GM23338 (cell line): Measurements from ENCODE around the gene DCN. TPM values are rescaled to one million over a fixed set of nuclear protein-coding genes. Genes with fewer than 3 reads are reported as not detected.

Experiments used
- ATAC-seq: fragments of 200-7000 bp; cut with Tn5 transposase; 3 replicates; pipeline ENCODE4 v1.9.1; 2020
- DNase-seq: peaks from one replicate; pipeline ENCODE4 v3.0.0-alpha.2; 2015; ENCODE audit warnings: low spot score
- H2AFZ ChIP-seq: fragments of 200-600 bp; sonication (generic); 2 replicates; pipeline ENCODE4 v1.8.0; 2016; ENCODE audit warnings: antibody characterized with exemption, mild to moderate bottlenecking, moderate library complexity
- H3F3A ChIP-seq: fragments of 200-600 bp; sonication (generic); replicated peaks from 2 replicates; pipeline ENCODE4 v1.8.0; 2017; ENCODE audit warnings: antibody characterized with exemption, mixed run types, low read depth
- H3K27ac ChIP-seq: fragments of 200-600 bp; sonication (generic); 2 replicates; pipeline ENCODE4 v1.6.1; 2016; ENCODE audit warnings: low read depth
- H3K27me3 ChIP-seq: fragments of 200-600 bp; sonication (generic); 2 replicates; pipeline ENCODE4 v1.8.0; 2016; ENCODE audit warnings: mild to moderate bottlenecking, mixed run types, moderate library complexity; ENCODE audit not compliant: insufficient read depth
- H3K36me3 ChIP-seq: fragments of 200-600 bp; sonication (generic); 2 replicates; pipeline ENCODE4 v1.8.0; 2016; ENCODE audit warnings: mild to moderate bottlenecking; ENCODE audit not compliant: insufficient read depth
- H3K4me1 ChIP-seq: fragments of 200-600 bp; sonication (generic); 2 replicates; pipeline ENCODE4 v1.8.0; 2016; ENCODE audit warnings: mild to moderate bottlenecking, moderate library complexity; ENCODE audit not compliant: insufficient read depth
- H3K4me2 ChIP-seq: fragments of 200-600 bp; sonication (generic); 2 replicates; pipeline ENCODE4 v1.7.1; 2017; ENCODE audit warnings: mixed run types
- H3K4me3 ChIP-seq: fragments of 200-600 bp; sonication (generic); 2 replicates; pipeline ENCODE4 v1.6.1; 2016; ENCODE audit warnings: mixed run types
- H3K79me2 ChIP-seq: fragments of 200-600 bp; sonication (generic); replicated peaks from 2 replicates; pipeline ENCODE4 v1.8.0; 2017; ENCODE audit warnings: mild to moderate bottlenecking; ENCODE audit not compliant: insufficient read depth
- H3K9me2 ChIP-seq: fragments of 200-600 bp; sonication (generic); 2 replicates; pipeline ENCODE4 v1.8.0; 2017; ENCODE audit not compliant: insufficient read depth
- H4K20me1 ChIP-seq: fragments of 200-600 bp; sonication (generic); replicated peaks from 2 replicates; pipeline ENCODE4 v1.8.0; 2017; ENCODE audit warnings: mild to moderate bottlenecking; ENCODE audit not compliant: insufficient read depth
- H3K27ac Mint-ChIP-seq: 2 replicates; pipeline ENCODE4 v1.8.0; 2020; ENCODE audit warnings: inconsistent platforms, mild to moderate bottlenecking, moderate library complexity, mixed read lengths
- H3K27me3 Mint-ChIP-seq: 3 replicates; pipeline ENCODE4 v1.8.0; 2022; ENCODE audit warnings: low read depth, mild to moderate bottlenecking, moderate library complexity, mixed read lengths, inconsistent platforms; ENCODE audit not compliant: insufficient read depth, poor library complexity
- H3K36me3 Mint-ChIP-seq: 3 replicates; pipeline ENCODE4 v1.8.0; 2021; ENCODE audit warnings: low read depth, mild to moderate bottlenecking, inconsistent platforms, moderate library complexity, mixed read lengths
- H3K4me1 Mint-ChIP-seq: 3 replicates; pipeline ENCODE4 v1.8.0; 2020; ENCODE audit warnings: mild to moderate bottlenecking, inconsistent platforms, mixed read lengths
- H3K4me3 Mint-ChIP-seq: 3 replicates; pipeline ENCODE4 v1.8.0; 2021; ENCODE audit warnings: moderate library complexity, mild to moderate bottlenecking, inconsistent platforms, mixed read lengths
- H3K9me3 Mint-ChIP-seq: 3 replicates; pipeline ENCODE4 v1.8.0; 2020; ENCODE audit warnings: moderate library complexity, mild to moderate bottlenecking, inconsistent platforms, mixed read lengths
- CREB1 ChIP-seq: fragments of 250-450 bp; sonication (Bioruptor Pico); IDR thresholded peaks from 2 replicates; pipeline ENCODE4 v1.5.0; 2020; ENCODE audit warnings: low read depth, mild to moderate bottlenecking, moderate library complexity
- CTCF ChIP-seq, 2 experiments: fragments of 200-600 bp in 1 of 2; sonication (generic) in 1 of 2; conservative IDR thresholded peaks; 2 replicates each; pipeline versions ENCODE4 v1.5.1 to v1.6.1; 2016 to 2017; ENCODE audit warnings: antibody characterized with exemption in 2 of 2, low read depth in 2 of 2, mild to moderate bottlenecking in 2 of 2, moderate library complexity in 1 of 2
- EZH2phosphoT487 ChIP-seq: fragments of 200-600 bp; sonication (generic); IDR thresholded peaks from one replicate; pipeline ENCODE4 v1.8.1; 2018; ENCODE audit warnings: antibody characterized with exemption; ENCODE audit not compliant: unreplicated experiment
- JUNB ChIP-seq: IDR thresholded peaks from one replicate; pipeline ENCODE4 v1.6.1; 2016; ENCODE audit warnings: antibody characterized with exemption; ENCODE audit not compliant: unreplicated experiment
- NANOG ChIP-seq: IDR thresholded peaks from 2 replicates; pipeline ENCODE4 v1.6.1; 2016; ENCODE audit warnings: antibody characterized with exemption, borderline replicate concordance
- POLR2AphosphoS5 ChIP-seq: IDR thresholded peaks from 2 replicates; pipeline ENCODE4 v1.6.1; 2016; ENCODE audit warnings: antibody characterized with exemption, low read depth
- STAT1 ChIP-seq: IDR thresholded peaks from one replicate; pipeline ENCODE4 v1.6.1; 2016; ENCODE audit warnings: antibody characterized with exemption; ENCODE audit not compliant: unreplicated experiment
- ZNF331 ChIP-seq: fragments of 250-450 bp; sonication (Bioruptor Pico); IDR thresholded peaks from 2 replicates; pipeline ENCODE4 v1.5.0; 2020; ENCODE audit warnings: low read depth, mild to moderate bottlenecking, moderate library complexity
- ZNF462 ChIP-seq: fragments of 250-450 bp; sonication (Bioruptor Pico); IDR thresholded peaks from 2 replicates; pipeline ENCODE4 v1.5.0; 2020; ENCODE audit warnings: mild to moderate bottlenecking, moderate library complexity
- polyA plus RNA-seq: library from polyadenylated mRNA; unstranded; fragments of >200 nt; fragmentation: Nextera tagmentation; extraction: Ambion mirVana; gene quantifications from 2 replicates; pipeline ENCODE4 v1.2.1, GENCODE V29; 2016
- total RNA-seq: library from RNA; depleted of rRNA; stranded (reverse); fragments of >200 nt; shearing (Covaris generic); gene quantifications from 2 replicates; pipeline ENCODE4 v1.2.3, GENCODE V29; 2014

DCN gene
- total and polyA plus RNA-seq, 2 experiments from 2014 or later, result not detected

- Mint-ChIP-seq H3K36me3 (no peaks in the 10 kb centered on the region), H3K4me3 (no peak overlapping the region), H3K27me3 (peaks cover 1% of the 10 kb centered on the region), H3K27ac (no peak overlapping the region), H3K4me1 (no peaks in the 10 kb centered on the region), H3K9me3 (no peaks in the 10 kb centered on the region)
- Histone ChIP-seq H2AFZ (no peak overlapping the region), H3K9me2 (no peaks in the 10 kb centered on the region), H3K27me3 (no peaks in the 10 kb centered on the region), H3K4me1 (no peaks in the 10 kb centered on the region), H3K4me2 (no peak overlapping the region), H3K79me2 (no peaks in the 10 kb centered on the region), H3F3A (no peaks in the 10 kb centered on the region), H3K27ac (no peak overlapping the region), H3K4me3 (no peak overlapping the region), H3K36me3 (no peaks in the 10 kb centered on the region), H4K20me1 (no peaks in the 10 kb centered on the region)
- TF ChIP-seq EZH2phosphoT487 (no peak), CREB1 (CRISPR knock-in tag) (no peak), STAT1 (no peak), ZNF331 (CRISPR knock-in tag) (no peak), ZNF462 (CRISPR knock-in tag) (no peak), POLR2AphosphoS5 (no peak), NANOG (no peak), JUNB (no peak)
- no peak for ATAC-seq
- no peak for DNase-seq
Observed at GRCh38 chr12:91163116-91163515, 19.5 kb downstream of the DCN start.

GRCh38 chr12:91161009-91161408 is 21.6 kb downstream of the DCN start:
- Mint-ChIP-seq H3K9me3 (no peaks in the 10 kb centered on the region), H3K27me3 (no peaks in the 10 kb centered on the region), H3K27ac (no peak overlapping the region), H3K4me3 (no peak overlapping the region), H3K4me1 (no peaks in the 10 kb centered on the region), H3K36me3 (no peaks in the 10 kb centered on the region)
- H3K27ac ChIP-seq, result no peak overlapping the region
- no peaks in the 10 kb centered on the region for H3K4me1 ChIP-seq
- no peak overlapping the region for H3K4me2 ChIP-seq
- H2AFZ ChIP-seq, result no peak overlapping the region
- H4K20me1 ChIP-seq, result no peaks in the 10 kb centered on the region
- no peaks in the 10 kb centered on the region for H3K79me2 ChIP-seq
- H3K4me3 ChIP-seq, result no peak overlapping the region
- no peaks in the 10 kb centered on the region for H3K9me2 ChIP-seq
- H3K27me3 ChIP-seq, result no peaks in the 10 kb centered on the region
- ATAC-seq, result no peak
- H3K36me3 ChIP-seq, result no peaks in the 10 kb centered on the region
- DNase-seq, result no peak
- H3F3A ChIP-seq, result no peaks in the 10 kb centered on the region
- no peak for TF ChIP-seq CTCF (conservative IDR thresholded peaks at IDR 0.05; ENCODE audit: low read depth in 2 of 2)
